ENCODE results near the gene OR13H1. TPM values are rescaled to one million over a fixed set of nuclear protein-coding genes. Genes with fewer than 3 reads are reported as not detected.
"Not testable (repeated sequence)": the region's sequence is repeated elsewhere in the genome, so short reads cannot be mapped to it uniquely, and the experiment has no call there.

The OR13H1 gene
- not detected for polyA plus RNA-seq (ENCODE audit: insufficient read length in 10 of 10)
- long read RNA-seq, donor 1, result 0 reads
- long read RNA-seq, donor 2, result 0 reads
- long read RNA-seq, donor 3, result 0 reads
- long read RNA-seq, donor 4, result 0 reads
- long read RNA-seq, donor 5, result 0 reads
- long read RNA-seq, donor 6, result 0 reads
- long read RNA-seq, donor 7, result 0 reads
- long read RNA-seq, donor 8, result 0 reads
- long read RNA-seq, donor 9, result 0 reads

- no peak for DNase-seq
Measured at GRCh38 chrX:131543774-131544173, at the start of gene OR13H1. OR13H1 (plus strand) TSS chrX:131544074; CDS start chrX:131544074, 0 bp downstream.

- DNase-seq, result not testable (repeated sequence)
Measured at GRCh38 chrX:131501556-131501955, 42.3 kb upstream of the OR13H1 start.

- no peak for DNase-seq
Measured at GRCh38 chrX:131513159-131513914, 30.5 kb upstream of the OR13H1 start.

DNA sequence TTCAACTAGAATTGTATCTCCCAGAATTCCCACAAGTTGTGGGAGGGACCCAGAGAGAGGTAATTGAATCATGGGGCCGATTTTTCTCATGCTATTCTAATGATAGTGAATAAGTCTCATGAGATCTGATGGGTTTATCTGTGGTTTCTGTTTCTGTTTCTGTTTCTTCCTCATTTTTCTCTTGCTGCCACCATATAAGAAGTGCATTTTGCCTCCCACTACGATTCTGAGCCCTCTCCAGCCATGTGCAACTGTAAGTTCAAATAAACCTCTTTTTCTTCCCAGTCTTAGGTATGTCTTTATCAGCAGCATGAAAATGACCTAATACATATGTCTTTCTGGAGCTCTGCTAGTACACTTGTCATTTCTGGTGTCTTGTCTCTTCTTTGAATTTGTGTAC lies 22.1 kb upstream of the OR13H1 start:
- no peak for DNase-seq

DNA sequence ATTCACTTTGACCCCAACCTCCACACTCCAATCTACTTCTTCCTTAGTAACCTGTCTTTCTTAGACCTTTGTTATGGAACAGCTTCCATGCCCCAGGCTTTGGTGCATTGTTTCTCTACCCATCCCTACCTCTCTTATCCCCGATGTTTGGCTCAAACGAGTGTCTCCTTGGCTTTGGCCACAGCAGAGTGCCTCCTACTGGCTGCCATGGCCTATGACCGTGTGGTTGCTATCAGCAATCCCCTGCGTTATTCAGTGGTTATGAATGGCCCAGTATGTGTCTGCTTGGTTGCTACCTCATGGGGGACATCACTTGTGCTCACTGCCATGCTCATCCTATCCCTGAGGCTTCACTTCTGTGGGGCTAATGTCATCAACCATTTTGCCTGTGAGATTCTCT lies 344 bp downstream of the OR13H1 start:
- no peak for DNase-seq

GRCh38 chrX:131549011-131549410 lies 5.1 kb downstream of the OR13H1 start:
- no peak for DNase-seq

- not testable (repeated sequence) for DNase-seq
Measured at GRCh38 chrX:131552453-131552852, 8.6 kb downstream of the OR13H1 start.

- DNase-seq, result no peak
Measured at GRCh38 chrX:131558562-131558961, 14.7 kb downstream of the OR13H1 start.

DNA sequence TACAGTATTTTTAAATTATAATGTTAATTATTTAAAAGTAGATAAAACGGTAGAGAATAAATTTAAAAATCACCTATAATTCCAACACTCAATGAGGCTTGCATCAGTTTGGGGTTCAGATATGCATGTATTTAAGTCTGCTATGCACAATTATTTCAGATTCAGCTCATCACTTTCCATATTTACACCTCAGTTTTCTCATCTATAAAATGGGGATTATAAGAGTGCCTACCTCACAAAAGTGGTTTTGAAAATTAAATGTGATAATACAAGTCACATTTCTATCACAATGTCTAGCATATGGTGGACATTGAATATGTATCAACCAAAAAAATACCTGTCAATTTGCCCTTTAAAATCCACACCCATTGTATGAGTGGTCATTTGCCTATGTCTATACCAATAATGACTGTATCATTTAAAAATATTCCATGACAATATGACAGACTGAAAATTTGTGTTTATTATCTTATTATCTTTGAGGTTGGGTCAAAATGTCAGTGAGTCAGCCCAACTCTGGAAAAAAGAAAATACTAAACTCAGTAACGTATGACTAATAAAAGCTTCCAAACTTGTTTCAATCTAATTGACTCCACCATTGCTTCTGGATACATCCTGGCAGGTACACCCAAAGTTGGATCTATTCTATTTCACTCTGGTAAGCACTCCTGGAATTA lies 20.8 kb downstream of the OR13H1 start:
- DNase-seq, result no peak

- no peak for DNase-seq
Measured at GRCh38 chrX:131565909-131566308, 22.0 kb downstream of the OR13H1 start.

DNA sequence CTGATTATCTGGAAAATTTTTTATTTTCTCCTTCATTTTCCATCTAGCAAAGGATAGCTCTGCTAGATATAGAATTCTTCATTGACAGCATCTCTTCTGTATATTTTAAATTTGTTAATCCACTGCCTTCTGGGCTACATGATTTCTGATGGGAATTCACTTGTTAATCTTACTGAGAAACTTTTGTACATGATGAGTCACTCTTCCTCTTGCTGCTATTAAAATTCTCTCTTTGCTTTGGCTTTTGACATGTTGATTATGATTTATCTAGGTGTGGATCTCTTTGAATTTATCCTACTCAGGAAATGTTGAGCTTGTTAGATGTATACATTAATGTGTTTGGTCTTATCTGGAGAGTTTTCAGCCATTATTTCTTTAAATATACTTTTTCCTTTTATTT lies 27.5 kb downstream of the OR13H1 start:
- DNase-seq, result no peak

DNA sequence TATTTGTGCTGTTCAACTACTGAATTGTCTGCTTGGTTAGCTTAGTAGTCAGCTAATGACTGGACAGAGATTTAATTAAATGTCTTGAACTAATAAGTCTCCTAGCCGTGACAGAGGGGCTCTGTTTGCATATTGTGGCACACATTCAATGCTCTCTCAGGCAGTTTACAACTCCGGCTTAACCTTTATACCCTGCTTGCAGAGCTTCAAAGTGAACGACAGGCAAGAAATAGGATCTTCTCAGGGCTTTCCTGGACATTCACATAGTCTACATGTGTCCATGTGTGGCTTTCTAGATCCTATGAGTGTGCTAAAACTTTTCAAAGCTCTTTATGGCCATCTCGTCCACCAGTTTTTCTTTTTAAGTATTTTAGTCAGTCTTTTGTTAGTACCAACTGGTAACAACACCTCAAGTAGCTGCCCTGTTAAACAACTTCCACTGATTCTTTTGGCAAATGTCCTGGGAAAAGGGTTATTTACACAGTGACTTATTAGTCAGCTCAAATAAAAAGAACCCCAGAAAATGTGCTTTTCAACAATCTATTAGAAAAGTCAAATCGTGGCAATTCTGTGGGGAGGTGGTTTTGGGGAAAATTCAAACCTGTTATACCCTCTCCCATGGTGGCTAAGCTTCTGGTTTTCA lies 28.6 kb downstream of the OR13H1 start:
- no peak for DNase-seq

- DNase-seq, result peak in 1 of 3 donors; percentile 2
Measured at GRCh38 chrX:131577413-131577812, 33.5 kb downstream of the OR13H1 start.

DNA sequence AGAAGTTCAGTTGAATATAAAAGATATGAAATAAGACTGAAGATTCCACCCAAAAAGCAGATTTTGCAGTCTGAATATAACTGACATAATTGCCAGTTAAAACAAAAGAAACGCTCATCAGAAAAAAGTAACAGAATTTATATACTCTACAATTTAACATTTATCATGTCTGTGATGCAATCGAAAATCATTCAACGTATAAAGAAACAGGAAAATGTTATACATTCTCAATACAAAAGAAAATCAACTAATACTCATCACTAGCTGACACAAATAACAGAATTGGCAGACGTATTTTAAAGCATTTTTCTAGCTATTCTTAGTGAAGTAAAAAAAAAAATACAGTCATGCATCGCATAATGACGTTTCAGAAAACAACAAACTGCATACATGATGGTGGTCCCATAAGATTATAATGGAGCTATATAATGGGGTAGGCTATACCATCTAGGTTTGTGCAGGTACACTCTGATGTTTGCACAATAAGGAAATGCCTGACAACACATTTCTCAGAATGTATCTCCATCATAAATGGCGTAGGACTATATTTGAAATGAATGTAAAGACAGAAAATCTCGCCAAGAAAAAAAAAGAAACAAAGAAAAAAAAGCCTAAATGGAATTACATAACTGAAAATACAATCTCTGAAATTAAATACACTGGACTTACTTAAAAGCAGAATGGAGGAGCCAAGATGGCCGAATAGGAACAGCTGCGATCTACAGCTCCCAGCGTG lies 34.3 kb downstream of the OR13H1 start:
- no peak for DNase-seq

DNA sequence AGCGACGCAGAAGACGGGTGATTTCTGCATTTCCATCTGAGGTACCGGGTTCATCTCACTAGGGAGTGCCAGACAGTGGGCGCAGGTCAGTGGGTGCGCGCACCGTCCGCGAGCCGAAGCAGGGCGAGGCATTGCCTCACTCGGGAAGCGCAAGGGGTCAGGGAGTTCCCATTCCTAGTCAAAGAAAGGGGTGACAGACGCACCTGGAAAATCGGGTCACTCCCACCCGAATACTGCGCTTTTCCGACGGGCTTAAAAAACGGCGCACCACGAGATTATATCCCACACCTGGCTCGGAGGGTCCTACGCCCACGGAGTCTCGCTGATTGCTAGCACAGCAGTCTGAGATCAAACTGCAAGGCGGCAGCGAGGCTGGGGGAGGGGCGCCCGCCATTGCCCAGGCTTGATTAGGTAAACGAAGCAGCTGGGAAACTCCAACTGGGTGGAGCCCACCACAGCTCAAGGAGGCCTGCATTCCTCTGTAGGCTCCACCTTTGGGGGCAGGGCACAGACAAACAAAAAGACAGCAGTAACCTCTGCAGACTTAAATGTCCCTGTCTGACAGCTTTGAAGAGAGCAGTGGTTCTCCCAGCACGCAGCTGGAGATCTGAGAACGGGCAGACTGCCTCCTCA lies 35.0 kb downstream of the OR13H1 start:
- not testable (repeated sequence) for DNase-seq

DNA sequence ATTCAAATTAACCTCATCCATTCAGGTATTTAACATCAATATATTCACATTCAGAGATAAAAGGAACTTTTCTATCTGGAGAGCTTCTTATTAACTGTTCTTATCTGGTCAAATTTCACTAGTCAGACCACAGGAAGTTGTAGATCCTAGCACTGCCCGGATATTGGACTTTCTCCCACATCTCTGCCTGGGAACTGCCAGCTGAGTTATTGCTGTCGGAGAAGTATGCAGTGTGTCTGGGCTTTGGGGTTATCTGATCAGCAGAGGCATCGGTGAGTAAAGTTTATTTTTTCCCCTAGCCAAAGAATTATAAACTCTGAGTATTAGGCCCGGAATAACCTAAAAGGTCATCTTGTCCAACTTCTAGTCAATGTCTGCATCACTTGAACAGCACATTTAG lies 45.1 kb downstream of the OR13H1 start:
- no peak for DNase-seq
